ENCODE measurements around the gene C17orf100. TPM values are rescaled to one million over a fixed set of nuclear protein-coding genes. Genes with fewer than 3 reads are reported as not detected.

Gene C17orf100
- total and polyA plus RNA-seq, 10 of the 15 experiments (the other 5 are each of a cell fraction or from before 2014, with no cell fraction given): 0.84 to 4.7 (median 1.8) TPM

DNA sequence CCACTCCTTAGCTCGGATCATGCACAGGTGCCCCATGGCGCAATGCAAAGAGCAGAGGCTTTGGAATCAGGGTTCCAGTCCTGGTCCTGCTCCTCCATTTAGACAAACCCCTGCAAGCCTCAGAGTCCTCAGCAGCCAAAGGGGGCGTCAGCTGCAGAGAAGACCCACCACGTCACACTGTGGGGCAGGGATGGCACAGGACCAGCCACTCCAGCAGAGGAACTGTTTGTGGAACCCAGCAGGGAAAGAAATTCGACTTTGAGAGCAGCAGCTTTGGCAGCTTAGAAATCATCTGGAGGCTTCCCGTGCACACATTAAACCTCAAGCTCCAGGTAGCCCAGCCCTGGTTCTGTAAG lies 25.2 kb downstream of the C17orf100 start:
- H3K4me1 ChIP-seq (ENCODE audit: control insufficient read depth, insufficient read depth, low read length): peaks cover 4% of the 10 kb centered on the region; the same call in 1 of the 2 replicates
- POLR2A ChIA-PET: no interaction called here
- DNase-seq (ENCODE audit: low read depth, low spot score) (no peak), FAIRE-seq (no peak), ATAC-seq (no peak)
- WGBS (ENCODE audit: insufficient coverage, insufficient replicate concordance, low lambda C conversion rate, missing lambda C conversion rate): 26% methylated on average over 6 of the region's 6 CpGs
- no peak overlapping the region for H3K4me2 ChIP-seq (ENCODE audit: control insufficient read depth, insufficient read depth)
- BruUV-seq (replicated peaks): no TSS peak
- CTCF ChIA-PET: interaction anchor here (0.9 to 1.1 kb wide), 2 partner anchors 166 to 328 kb away, joined by 3 read pairs; no protein-coding TSS in a partner anchor
- TF ChIP-seq YY1 (IDR thresholded peaks at IDR 0.05; ENCODE audit: low read depth, low read length): no peak
- no peak for TF ChIP-seq JUNB (IDR thresholded peaks at IDR 0.05)
- TF ChIP-seq ESRRA (IDR thresholded peaks at IDR 0.05; ENCODE audit: low read length): no peak
- no peak for TF ChIP-seq ETV6 (conservative IDR thresholded peaks at IDR 0.05 in 1 of 2, IDR thresholded peaks at IDR 0.05 in 1 of 2; ENCODE audit: borderline replicate concordance in 1 of 2, low read depth in 1 of 2)
- no peak for TF ChIP-seq NBN (IDR thresholded peaks at IDR 0.05)
- no peak for TF ChIP-seq POLR2A (IDR thresholded peaks at IDR 0.05; ENCODE audit: low read depth, low read length)
- TF ChIP-seq RAD21 (IDR thresholded peaks at IDR 0.05; ENCODE audit: insufficient read depth, low read depth, low read length): no peak
- TF ChIP-seq, protein P1, sequence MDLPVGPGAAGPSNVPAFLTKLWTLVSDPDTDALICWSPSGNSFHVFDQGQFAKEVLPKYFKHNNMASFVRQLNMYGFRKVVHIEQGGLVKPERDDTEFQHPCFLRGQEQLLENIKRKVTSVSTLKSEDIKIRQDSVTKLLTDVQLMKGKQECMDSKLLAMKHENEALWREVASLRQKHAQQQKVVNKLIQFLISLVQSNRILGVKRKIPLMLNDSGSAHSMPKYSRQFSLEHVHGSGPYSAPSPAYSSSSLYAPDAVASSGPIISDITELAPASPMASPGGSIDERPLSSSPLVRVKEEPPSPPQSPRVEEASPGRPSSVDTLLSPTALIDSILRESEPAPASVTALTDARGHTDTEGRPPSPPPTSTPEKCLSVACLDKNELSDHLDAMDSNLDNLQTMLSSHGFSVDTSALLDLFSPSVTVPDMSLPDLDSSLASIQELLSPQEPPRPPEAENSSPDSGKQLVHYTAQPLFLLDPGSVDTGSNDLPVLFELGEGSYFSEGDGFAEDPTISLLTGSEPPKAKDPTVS (IDR thresholded peaks at IDR 0.05; ENCODE audit: low read depth, low read length): no peak
- no peak for TF ChIP-seq RCOR1 (conservative IDR thresholded peaks at IDR 0.05; ENCODE audit: low read depth, low read length)
- TF ChIP-seq MEF2A (IDR thresholded peaks at IDR 0.05; ENCODE audit: insufficient read depth, low read depth, low read length): no peak
- TF ChIP-seq LARP7 (IDR thresholded peaks at IDR 0.05): no peak
- no peaks in the 10 kb centered on the region for H3K9me3 ChIP-seq (replicated peaks; ENCODE audit: control insufficient read depth, insufficient read depth, low read length)
- peaks cover 0 to 5% of the 10 kb centered on the region in 2 experiments; a peak in 3 of 4 replicates for H3K27me3 ChIP-seq (replicated peaks in 1 of 2; ENCODE audit: control insufficient read depth in 2 of 2, insufficient read depth in 2 of 2, low read length in 1 of 2)
- no peaks in the 10 kb centered on the region for H3K79me2 ChIP-seq (ENCODE audit: control insufficient read depth, insufficient read depth, low read length)
- in situ Hi-C loops (cut with MboI): no loop called here
- no peak overlapping the region for H3K4me3 ChIP-seq
- no peak overlapping the region for H2AFZ ChIP-seq (ENCODE audit: control insufficient read depth, low read depth, low read length)
- RAD21 ChIA-PET (ENCODE audit: unreplicated experiment): no interaction called here
- no peak overlapping the region for H3K9ac ChIP-seq (ENCODE audit: control insufficient read depth, insufficient read depth, low read length)
- SMC1A ChIA-PET (ENCODE audit: uncharacterized antibody, unreplicated experiment): no interaction called here
- H3K36me3 ChIP-seq (ENCODE audit: control insufficient read depth in 2 of 2, insufficient read depth in 2 of 2, low read length in 1 of 2): no peaks in the 10 kb centered on the region
- H3K27ac ChIP-seq (ENCODE audit: control insufficient read depth, insufficient read depth): no peak overlapping the region
- H4K20me1 ChIP-seq (ENCODE audit: control insufficient read depth, insufficient read depth): no peaks in the 10 kb centered on the region
- intact Hi-C loops (cut with micrococcal nuclease; ENCODE audit: unreplicated experiment): no loop called here
